Colonic mucosa (tissue), 4 donors: ENCODE measurements around the gene AASDH. TPM values are rescaled to one million over a fixed set of nuclear protein-coding genes. Genes with fewer than 3 reads are reported as not detected.

Experiments used
- DNase-seq: peaks from one replicate; pipeline ENCODE4 v3.0.0-alpha.2; 2020
- H3K27ac ChIP-seq: fragments of 200-600 bp; one replicate; pipeline ENCODE4 v1.8.0; 2021
- H3K27me3 ChIP-seq: fragments of 200-600 bp; one replicate; pipeline ENCODE4 v1.8.0; 2021
- H3K36me3 ChIP-seq: fragments of 200-600 bp; one replicate; pipeline ENCODE4 v1.8.0; 2021
- H3K4me1 ChIP-seq: fragments of 200-600 bp; one replicate; pipeline ENCODE4 v1.8.0; 2021; ENCODE audit warnings: mild to moderate bottlenecking
- H3K4me3 ChIP-seq: fragments of 200-600 bp; one replicate; pipeline ENCODE4 v1.8.0; 2021
- H3K9ac ChIP-seq, 2 donors: one replicate each; pipeline ENCODE4 v1.7.0; 2013; ENCODE audit warnings: control low read depth in 2 of 2, low read depth in 2 of 2, low read length in 2 of 2
- H3K9me3 ChIP-seq: fragments of 200-600 bp; one replicate; pipeline ENCODE4 v1.8.0; 2021
- CTCF ChIP-seq: fragments of 200-600 bp; IDR thresholded peaks from one replicate; pipeline ENCODE4 v1.8.0; 2022; ENCODE audit warnings: antibody characterized with exemption, mild to moderate bottlenecking
- intact Hi-C: fragments of 100-400 bp; cut with DNase I; formaldehyde crosslinking; loops from one replicate; pipeline ENCODE4 v1.14.1; 2022
- total RNA-seq, 2 donors: library from RNA; stranded (reverse); fragmentation: NEBNext Ultra II Directional in 1 of 2; extraction: Animal tissue kit (Norgen Biotek cat#: 25700) in 1 of 2; gene quantifications; one replicate each; pipeline ENCODE4 v1.2.1, GENCODE V29; 2021
- donor health status: healthy.
- donor health status: DM: no; HTN: no; CAD: no.
- donor health status: DM: no; HTN: no; CAD: no.

The AASDH gene
- total RNA-seq, 2 donors from 2014 or later, result 7.4 to 7.8 TPM

GRCh38 chr4:56311299-56311975, 75.9 kb downstream of the AASDH start:
- H3K36me3 ChIP-seq, result no peaks in the 10 kb centered on the region
- no peak for TF ChIP-seq CTCF
- no peaks in the 10 kb centered on the region for H3K9me3 ChIP-seq
- H3K4me1 ChIP-seq, result no peaks in the 10 kb centered on the region
- H3K4me3 ChIP-seq, result no peak overlapping the region
- H3K9ac ChIP-seq, result no peak overlapping the region
- no peak for DNase-seq
- H3K27me3 ChIP-seq, result no peaks in the 10 kb centered on the region
- H3K27ac ChIP-seq, result no peak overlapping the region
- intact Hi-C loops, result no loop called here

- no peak overlapping the region for H3K9ac ChIP-seq
- H3K27ac ChIP-seq, result no peak overlapping the region
- DNase-seq, result no peak
- no peaks in the 10 kb centered on the region for H3K9me3 ChIP-seq
- H3K27me3 ChIP-seq, result no peaks in the 10 kb centered on the region
- no peaks in the 10 kb centered on the region for H3K36me3 ChIP-seq
- intact Hi-C loops, result no loop called here
- no peak for TF ChIP-seq CTCF
- no peak overlapping the region for H3K4me3 ChIP-seq
- no peaks in the 10 kb centered on the region for H3K4me1 ChIP-seq
Observed at GRCh38 chr4:56310401-56311125, 76.7 kb downstream of the AASDH start.

DNA sequence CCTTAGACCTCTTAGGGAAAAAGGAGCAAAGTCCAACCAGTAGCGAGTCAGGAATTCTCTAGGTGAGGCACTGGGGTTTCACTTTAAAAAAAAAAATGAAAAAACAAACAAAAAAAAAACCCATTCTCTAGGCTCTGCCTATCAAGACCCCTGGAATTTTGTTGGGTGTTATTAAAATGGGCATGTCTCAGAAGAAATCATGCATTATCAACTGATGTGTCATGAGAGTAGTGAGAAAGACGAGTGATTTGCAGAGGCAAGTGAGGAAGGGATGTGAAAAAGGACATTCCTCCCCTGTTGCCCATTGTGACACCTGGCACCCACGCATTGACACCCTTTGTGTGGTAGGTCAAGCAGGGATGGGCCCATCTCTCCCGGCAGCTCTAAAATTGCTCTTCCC, 78.9 kb downstream of the AASDH start:
- H3K9me3 ChIP-seq, result no peaks in the 10 kb centered on the region
- H3K36me3 ChIP-seq, result no peaks in the 10 kb centered on the region
- no peak for TF ChIP-seq CTCF
- no peak for DNase-seq
- H3K27me3 ChIP-seq, result no peaks in the 10 kb centered on the region
- H3K27ac ChIP-seq, result no peak overlapping the region
- intact Hi-C loops, result loop anchor here (10.0 kb wide), 1 partner anchor 264 kb away; a partner anchor contains a TSS
- no peak overlapping the region for H3K9ac ChIP-seq
- no peaks in the 10 kb centered on the region for H3K4me1 ChIP-seq
- H3K4me3 ChIP-seq, result no peak overlapping the region

GRCh38 chr4:56307423-56307822, 79.9 kb downstream of the AASDH start:
- intact Hi-C loops, result loop anchor here (10.0 kb wide), 1 partner anchor 263 kb away; a partner anchor contains a TSS
- Histone ChIP-seq H3K9ac (no peak overlapping the region), H3K4me3 (no peak overlapping the region), H3K27me3 (no peaks in the 10 kb centered on the region), H3K9me3 (no peaks in the 10 kb centered on the region), H3K4me1 (no peaks in the 10 kb centered on the region), H3K27ac (no peak overlapping the region), H3K36me3 (no peaks in the 10 kb centered on the region)
- no peak for TF ChIP-seq CTCF
- DNase-seq, result no peak

- no peak for TF ChIP-seq CTCF
- no peaks in the 10 kb centered on the region for H3K36me3 ChIP-seq
- no peak overlapping the region for H3K9ac ChIP-seq
- H3K27ac ChIP-seq, result no peak overlapping the region
- no peaks in the 10 kb centered on the region for H3K4me1 ChIP-seq
- no peak overlapping the region for H3K4me3 ChIP-seq
- H3K9me3 ChIP-seq, result no peaks in the 10 kb centered on the region
- H3K27me3 ChIP-seq, result no peaks in the 10 kb centered on the region
- no peak for DNase-seq
- intact Hi-C loops, result loop anchor here (10.0 kb wide), 1 partner anchor 261 kb away; a partner anchor contains a TSS
Observed at GRCh38 chr4:56305390-56305789, 81.9 kb downstream of the AASDH start.
